Common myeloid progenitor, CD34-positive (primary cell): ENCODE results near the gene SCPEP1.

Experiments
- CTCF ChIA-PET: fragments of 350-600 bp; sonication (Branson Sonifier 250); formaldehyde crosslinking; loops from one replicate; lab custom pipeline; 2021; ENCODE audit warnings: antibody characterized with exemption; lab: Charles Lee
- POLR2A ChIA-PET: fragments of 350-600 bp; sonication (Branson Sonifier 250); formaldehyde crosslinking; loops from one replicate; lab custom pipeline; 2021; ENCODE audit warnings: antibody characterized with exemption; lab: Charles Lee
- DNase-seq, 3 donors: peaks; one replicate each; pipeline versions ENCODE4 v3.0.0 to v3.0.0-alpha.2; 2013
- H3K27ac ChIP-seq, 2 experiments: 1 replicate in 1 of 2; 2 replicates in 1 of 2; pipeline ENCODE4 v1.7.0; 2013; ENCODE audit warnings: inconsistent platforms in 2 of 2, low read length in 2 of 2, mild to moderate bottlenecking in 2 of 2, low read depth in 1 of 2, moderate library complexity in 1 of 2; ENCODE audit not compliant: severe bottlenecking in 2 of 2, insufficient read depth in 1 of 2, poor library complexity in 1 of 2
- H3K27me3 ChIP-seq, 5 experiments: replicated peaks in 2 of 5; 1 replicate in 3 of 5; 2 replicates in 2 of 5; pipeline versions ENCODE4 v1.6.1 to v1.7.0; 2013; ENCODE audit warnings: low read length in 4 of 5, mild to moderate bottlenecking in 2 of 5, moderate library complexity in 2 of 5, inconsistent platforms in 1 of 5; ENCODE audit not compliant: insufficient read depth in 5 of 5, control insufficient read depth in 4 of 5
- H3K36me3 ChIP-seq, 4 experiments: 1 replicate in 2 of 4; 2 replicates in 2 of 4; pipeline versions ENCODE4 v1.6.1 to v1.7.0; 2013; ENCODE audit warnings: low read length in 3 of 4, control low read depth in 1 of 4, mild to moderate bottlenecking in 1 of 4; ENCODE audit not compliant: control insufficient read depth in 4 of 4, insufficient read depth in 4 of 4
- H3K4me1 ChIP-seq, 4 experiments: 1 replicate in 3 of 4; 2 replicates in 1 of 4; pipeline versions ENCODE4 v1.6.1 to v1.7.1; 2013; ENCODE audit warnings: low read length in 3 of 4, mild to moderate bottlenecking in 3 of 4, control low read depth in 1 of 4, inconsistent platforms in 1 of 4, moderate library complexity in 1 of 4; ENCODE audit not compliant: control insufficient read depth in 4 of 4, insufficient read depth in 4 of 4; ENCODE audit errors: control extremely low read depth in 1 of 4
- H3K4me3 ChIP-seq, 7 experiments: 1 replicate in 4 of 7; 2 replicates in 3 of 7; pipeline versions ENCODE4 v1.5.1 to v1.7.0; 2013; ENCODE audit warnings: mild to moderate bottlenecking in 7 of 7, low read length in 6 of 7, moderate library complexity in 6 of 7, inconsistent platforms in 2 of 7, low read depth in 2 of 7, control low read depth in 1 of 7; ENCODE audit not compliant: insufficient read depth in 4 of 7, control insufficient read depth in 1 of 7; ENCODE audit errors: extremely low read depth in 1 of 7
- H3K9me3 ChIP-seq, 5 experiments: 1 replicate in 4 of 5; 2 replicates in 1 of 5; pipeline versions ENCODE4 v1.6.1 to v1.7.1; 2013; ENCODE audit warnings: low read length in 4 of 5, mild to moderate bottlenecking in 2 of 5, inconsistent platforms in 1 of 5, low read depth in 1 of 5, moderate library complexity in 1 of 5; ENCODE audit not compliant: control insufficient read depth in 4 of 5, insufficient read depth in 2 of 5; ENCODE audit errors: control extremely low read depth in 1 of 5
- WGBS: methylation state at CpG from one replicate; pipeline ENCODE4 v1.1.5; 2013; ENCODE audit not compliant: insufficient coverage; 5-methylcytosine and 5-hydroxymethylcytosine counted together

The SCPEP1 gene

DNA sequence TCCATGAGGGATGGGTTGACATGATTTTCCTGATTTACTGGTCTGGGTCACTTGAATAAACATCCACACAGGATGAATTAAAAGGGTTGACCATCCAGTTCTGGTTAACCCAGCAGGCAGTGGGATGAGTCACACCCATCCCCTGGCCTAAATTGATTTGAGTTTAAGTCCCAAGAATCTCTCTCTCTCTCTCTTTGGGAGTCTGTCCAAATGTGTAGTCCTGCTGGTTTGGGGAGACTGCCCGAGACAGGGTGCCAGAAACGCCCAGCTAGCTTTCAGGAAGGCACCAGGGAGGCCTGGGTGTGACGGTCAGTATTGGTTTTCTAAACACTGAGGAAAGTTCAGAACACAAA, 38.8 kb downstream of the SCPEP1 start:
- Histone ChIP-seq H3K36me3 (no peaks in the 10 kb centered on the region), H3K4me1 (no peaks in the 10 kb centered on the region), H3K27ac (no peak overlapping the region), H3K9me3 (no peaks in the 10 kb centered on the region), H3K4me3 (no peak overlapping the region), H3K27me3 (peaks cover 0 to 4% (median 0%) of the 10 kb centered on the region in 5 experiments)
- ChIA-PET CTCF (no interaction called here), POLR2A (no interaction called here)
- 67% methylated on average over 3 of the region's 3 CpGs for WGBS
- DNase-seq, result no peak

DNA sequence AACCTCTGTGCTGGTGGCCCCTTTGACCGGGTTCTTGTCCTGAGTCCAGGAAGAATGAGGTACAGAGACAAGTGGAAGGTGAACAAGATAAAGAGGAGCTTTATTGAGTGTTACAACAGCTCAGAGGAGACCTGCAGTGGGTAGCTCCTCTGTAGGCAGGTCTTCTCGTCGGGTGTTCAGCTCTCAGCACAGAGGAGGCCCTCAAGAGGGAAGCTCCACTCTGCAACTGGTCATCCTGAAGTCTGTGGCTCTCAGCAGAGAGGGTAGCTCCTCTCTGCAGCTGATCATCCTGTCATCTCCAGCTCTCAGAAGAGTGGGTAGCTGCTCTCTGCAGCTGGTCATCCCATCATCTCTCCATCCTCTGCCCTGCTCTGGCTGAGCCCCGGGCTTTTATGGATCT, 39.7 kb downstream of the SCPEP1 start:
- ChIA-PET CTCF (interaction anchor here (1.2 kb wide), 1 partner anchor 9 kb away, joined by 3 read pairs; no protein-coding TSS in a partner anchor), POLR2A (no interaction called here)
- Histone ChIP-seq H3K9me3 (no peaks in the 10 kb centered on the region), H3K4me1 (no peaks in the 10 kb centered on the region), H3K4me3 (no peak overlapping the region), H3K36me3 (no peaks in the 10 kb centered on the region), H3K27ac (no peak overlapping the region), H3K27me3 (peaks cover 0 to 2% (median 0%) of the 10 kb centered on the region in 5 experiments)
- DNase-seq, result no peak
- WGBS, result 89% methylated on average over 4 of the region's 4 CpGs

DNA sequence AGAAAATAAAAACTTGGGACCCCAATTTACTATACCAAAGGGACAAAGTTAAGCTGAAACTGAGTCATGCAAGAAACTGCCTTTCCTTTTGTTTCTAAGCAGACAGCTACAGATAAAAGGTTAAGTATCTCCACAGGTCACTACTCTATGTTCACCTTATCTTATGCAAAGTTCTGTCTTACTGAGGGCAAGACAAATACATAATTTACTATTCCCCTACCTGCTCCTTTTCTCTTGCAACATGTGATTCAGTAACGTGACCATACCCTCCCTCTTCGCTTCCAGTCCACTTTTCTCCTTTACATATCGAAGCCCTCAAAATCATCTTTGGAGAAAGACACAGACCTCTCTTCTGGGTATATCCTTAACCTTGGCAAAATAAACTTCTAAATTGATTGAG, 42.3 kb downstream of the SCPEP1 start:
- Histone ChIP-seq H3K27me3 (peaks cover 0 to 2% (median 1%) of the 10 kb centered on the region in 5 experiments), H3K4me3 (no peak overlapping the region), H3K36me3 (no peaks in the 10 kb centered on the region), H3K4me1 (no peaks in the 10 kb centered on the region), H3K9me3 (peaks cover 0 to 2% (median 0%) of the 10 kb centered on the region in 5 experiments), H3K27ac (no peak overlapping the region)
- CTCF ChIA-PET, result interaction anchor here (1.5 kb wide), 1 partner anchor 11 kb away, joined by 5 read pairs; no protein-coding TSS in a partner anchor
- POLR2A ChIA-PET, result no interaction called here
- WGBS, result 95% methylated on average over 3 of the region's 3 CpGs
- no peak for DNase-seq

DNA sequence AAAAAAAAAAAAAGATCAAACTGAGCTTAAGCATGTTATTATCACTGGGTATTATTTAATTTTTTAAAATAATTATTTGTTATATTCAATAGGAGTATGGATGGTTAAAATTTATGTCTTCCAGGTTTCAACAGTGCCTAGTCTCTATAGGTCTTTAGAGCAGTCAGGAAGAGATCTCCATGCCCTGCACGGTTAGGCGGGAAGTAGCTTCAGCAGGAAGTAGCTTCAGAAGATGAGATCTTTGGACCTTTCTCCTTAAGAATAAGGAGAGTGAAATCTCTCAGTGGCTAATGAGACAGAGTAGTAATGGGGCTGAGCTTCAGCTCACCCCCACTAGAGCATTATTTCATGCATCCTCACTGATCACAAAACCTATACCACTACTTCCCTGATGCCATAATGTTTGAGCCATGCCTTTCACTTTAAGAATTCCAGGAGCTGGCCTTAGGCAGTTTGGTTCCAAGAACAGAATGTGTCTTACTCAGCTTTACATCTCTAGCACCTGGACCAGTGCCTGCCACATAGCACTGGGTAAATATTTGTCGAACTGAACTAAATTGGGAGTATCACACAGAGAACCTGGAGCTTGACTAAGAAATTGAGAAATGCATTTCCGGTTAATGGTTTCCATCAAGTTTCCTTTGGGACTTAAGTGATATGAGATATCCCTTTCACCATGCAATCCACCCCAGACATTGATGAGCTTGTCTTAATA, 43.5 kb downstream of the SCPEP1 start:
- peaks cover 0 to 11% (median 6%) of the 10 kb centered on the region in 5 experiments for H3K9me3 ChIP-seq

DNA sequence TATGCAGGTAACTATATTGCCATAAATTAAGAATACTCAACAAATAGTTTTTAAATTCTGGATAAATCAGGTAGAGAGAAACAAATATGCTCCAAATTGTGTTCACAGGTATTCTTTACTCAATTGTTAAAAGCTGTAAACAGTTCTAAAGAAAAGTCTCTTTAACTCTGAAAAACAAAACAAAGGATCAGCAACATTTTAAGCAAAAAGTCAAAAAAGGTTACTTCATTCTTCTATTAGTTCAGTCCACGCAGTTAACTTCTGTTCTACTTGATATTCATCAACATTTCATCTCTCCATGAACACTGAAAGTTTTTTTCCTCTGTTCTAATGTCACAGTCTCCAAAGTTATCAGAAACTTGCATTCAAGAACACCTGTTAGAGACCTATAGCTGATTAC, 47.9 kb downstream of the SCPEP1 start:
- H3K4me3 ChIP-seq, result no peak overlapping the region
- H3K4me1 ChIP-seq, result no peaks in the 10 kb centered on the region
- WGBS, result 82% methylated on average over 1 of the region's 1 CpG
- peaks cover 0 to 1% (median 0%) of the 10 kb centered on the region in 5 experiments for H3K27me3 ChIP-seq
- ChIA-PET POLR2A (no interaction called here), CTCF (no interaction called here)
- H3K27ac ChIP-seq, result no peak overlapping the region
- no peak for DNase-seq
- peaks cover 0 to 25% (median 14%) of the 10 kb centered on the region in 5 experiments for H3K9me3 ChIP-seq
- no peaks in the 10 kb centered on the region for H3K36me3 ChIP-seq

More for the DNA sequence above, 43.5 kb downstream of the SCPEP1 start:
- no peak overlapping the region for H3K4me3 ChIP-seq
- ChIA-PET POLR2A (no interaction called here), CTCF (interaction anchor here (0.8 to 1.5 kb wide), 3 partner anchors 11 to 13 kb away, joined by 3 to 5 read pairs (median 3); no protein-coding TSS in a partner anchor)
- H3K27ac ChIP-seq, result no peak overlapping the region
- H3K4me1 ChIP-seq, result no peaks in the 10 kb centered on the region
- WGBS, result 100% methylated on average over 2 of the region's 4 CpGs
- peaks cover 0 to 2% (median 1%) of the 10 kb centered on the region in 5 experiments for H3K27me3 ChIP-seq
- DNase-seq, result no peak
- H3K36me3 ChIP-seq, result no peaks in the 10 kb centered on the region

DNA sequence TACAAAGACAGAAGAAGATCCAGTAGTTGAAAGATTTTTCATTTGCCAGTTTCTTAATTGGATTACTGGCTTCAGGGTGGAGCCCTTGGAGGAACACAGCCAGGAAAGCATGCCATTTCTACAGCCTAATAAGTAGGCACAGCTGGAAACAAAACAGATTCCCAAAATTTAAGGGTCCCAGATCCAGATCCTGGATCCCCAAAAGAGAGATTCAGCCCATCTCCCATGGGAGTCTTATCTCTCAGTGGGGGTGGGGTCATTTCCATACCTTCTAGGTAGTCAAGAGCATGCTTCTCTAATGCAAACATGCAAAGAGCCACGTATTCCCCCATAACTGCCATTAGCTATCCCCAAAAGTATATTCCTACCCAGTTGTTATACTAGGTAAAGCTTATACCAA, 49.9 kb downstream of the SCPEP1 start:
- no peak for DNase-seq
- H3K36me3 ChIP-seq, result no peaks in the 10 kb centered on the region
- POLR2A ChIA-PET, result no interaction called here
- no peaks in the 10 kb centered on the region for H3K4me1 ChIP-seq
- no peak overlapping the region for H3K4me3 ChIP-seq
- H3K27ac ChIP-seq, result no peak overlapping the region
- peaks cover 0 to 1% (median 0%) of the 10 kb centered on the region in 5 experiments for H3K27me3 ChIP-seq
- no CpG with 5 or more reads among the region's 1 CpG for WGBS
- CTCF ChIA-PET, result no interaction called here
- H3K9me3 ChIP-seq, result peaks cover 0 to 25% (median 14%) of the 10 kb centered on the region in 5 experiments

DNA sequence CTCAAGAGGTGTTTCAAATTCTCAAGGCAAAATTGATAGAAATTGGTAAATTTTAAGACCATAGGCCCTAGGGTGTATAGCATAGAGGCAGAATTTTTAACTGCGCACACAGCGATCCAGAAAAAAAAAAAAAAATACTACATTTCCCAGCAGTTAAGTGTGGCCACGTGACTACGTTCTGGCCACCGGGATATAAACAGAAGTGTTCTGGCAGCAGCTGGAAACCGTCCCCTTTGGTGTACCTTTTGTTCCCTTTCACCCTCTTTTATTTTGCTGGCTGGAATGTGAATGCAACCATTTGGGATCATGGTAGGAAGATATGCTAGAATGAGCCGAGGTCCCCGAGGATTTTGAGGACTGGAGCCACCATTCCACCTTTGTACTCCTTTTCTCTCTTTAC, 54.4 kb downstream of the SCPEP1 start:
- ChIA-PET POLR2A (no interaction called here), CTCF (no interaction called here)
- H3K9me3 ChIP-seq, result peaks cover 0 to 12% (median 7%) of the 10 kb centered on the region in 5 experiments
- no peak for DNase-seq
- no peaks in the 10 kb centered on the region for H3K36me3 ChIP-seq
- H3K4me3 ChIP-seq, result no peak overlapping the region
- H3K27ac ChIP-seq, result no peak overlapping the region
- peaks cover 0 to 2% (median 0%) of the 10 kb centered on the region in 4 experiments for H3K4me1 ChIP-seq
- 100% methylated on average over 3 of the region's 8 CpGs for WGBS
- peaks cover 0 to 16% (median 6%) of the 10 kb centered on the region in 5 experiments for H3K27me3 ChIP-seq
